D721Med (cell line): Measurements from ENCODE around the gene PFKM.

Source experiments
- DNase-seq: peaks from one replicate; pipeline ENCODE4 v3.0.0; 2011; ENCODE audit warnings: low spot score; ENCODE audit not compliant: insufficient read length
- FAIRE-seq: peaks from 2 replicates; lab custom pipeline; 2011; peaks lifted over from hg19 to GRCh38; lab: Jason Lieb, UNC
- TF ChIP-seq, protein P1 (sequence below): IDR thresholded peaks from 2 replicates; pipeline ENCODE4 v1.5.1; 2012; ENCODE audit warnings: mild to moderate bottlenecking, control low read depth; ENCODE audit not compliant: insufficient read depth; ENCODE audit errors: missing control alignments

Gene PFKM

GRCh38 chr12:48160807-48161206 lies 41.6 kb downstream of the PFKM start:
- TF ChIP-seq, protein P1, sequence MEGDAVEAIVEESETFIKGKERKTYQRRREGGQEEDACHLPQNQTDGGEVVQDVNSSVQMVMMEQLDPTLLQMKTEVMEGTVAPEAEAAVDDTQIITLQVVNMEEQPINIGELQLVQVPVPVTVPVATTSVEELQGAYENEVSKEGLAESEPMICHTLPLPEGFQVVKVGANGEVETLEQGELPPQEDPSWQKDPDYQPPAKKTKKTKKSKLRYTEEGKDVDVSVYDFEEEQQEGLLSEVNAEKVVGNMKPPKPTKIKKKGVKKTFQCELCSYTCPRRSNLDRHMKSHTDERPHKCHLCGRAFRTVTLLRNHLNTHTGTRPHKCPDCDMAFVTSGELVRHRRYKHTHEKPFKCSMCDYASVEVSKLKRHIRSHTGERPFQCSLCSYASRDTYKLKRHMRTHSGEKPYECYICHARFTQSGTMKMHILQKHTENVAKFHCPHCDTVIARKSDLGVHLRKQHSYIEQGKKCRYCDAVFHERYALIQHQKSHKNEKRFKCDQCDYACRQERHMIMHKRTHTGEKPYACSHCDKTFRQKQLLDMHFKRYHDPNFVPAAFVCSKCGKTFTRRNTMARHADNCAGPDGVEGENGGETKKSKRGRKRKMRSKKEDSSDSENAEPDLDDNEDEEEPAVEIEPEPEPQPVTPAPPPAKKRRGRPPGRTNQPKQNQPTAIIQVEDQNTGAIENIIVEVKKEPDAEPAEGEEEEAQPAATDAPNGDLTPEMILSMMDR = no peak
- FAIRE-seq (no peak), DNase-seq (no peak)

- DNase-seq (no peak), FAIRE-seq (no peak)
- TF ChIP-seq, protein P1 = no peak
These were observed 44.1 kb downstream of the PFKM start for GRCh38 chr12:48163150-48163747.

DNA sequence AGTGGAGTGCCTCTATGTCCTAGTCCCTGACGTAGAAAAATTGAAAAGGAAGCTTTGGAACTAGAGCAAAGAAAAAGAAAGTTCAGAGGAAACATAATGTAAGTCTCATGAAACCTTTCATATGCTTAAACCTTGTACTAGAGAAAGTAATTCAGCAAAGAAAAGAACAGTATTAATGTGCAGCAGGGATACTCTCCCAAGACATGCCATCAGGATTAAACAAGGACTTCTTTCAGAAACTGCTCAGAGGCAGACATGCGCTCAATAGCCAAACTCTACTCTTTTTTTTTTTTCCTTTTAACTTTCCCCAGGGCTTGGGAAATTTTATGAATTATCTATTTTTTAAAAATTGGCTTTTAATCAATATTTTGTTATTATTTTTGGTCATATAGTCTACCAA lies 45.3 kb downstream of the PFKM start:
- FAIRE-seq = no peak
- TF ChIP-seq, protein P1 = no peak
- no peak for DNase-seq

GRCh38 chr12:48165089-48165981 lies 46.2 kb downstream of the PFKM start:
- TF ChIP-seq, protein P1 = peak; percentile 91
- FAIRE-seq (no peak), DNase-seq (no peak)

GRCh38 chr12:48169011-48169410 lies 49.8 kb downstream of the PFKM start:
- TF ChIP-seq, protein P1 = no peak
- no peak for DNase-seq
- no peak for FAIRE-seq

- TF ChIP-seq, protein P1 = no peak
- FAIRE-seq = no peak
- no peak for DNase-seq
These were observed 56.7 kb downstream of the PFKM start for GRCh38 chr12:48175613-48176416.
